Endodermal cell (in vitro differentiated cells): ENCODE results near the gene ASPSCR1. TPM values are rescaled to one million over a fixed set of nuclear protein-coding genes. Genes with fewer than 3 reads are reported as not detected.

Experiments used
- DNase-seq: peaks from one replicate; pipeline ENCODE4 v3.0.0-alpha.2; 2017
- H3K27ac ChIP-seq: 2 replicates; pipeline ENCODE4 v1.5.1; 2013; ENCODE audit warnings: mild to moderate bottlenecking, low read depth, low read length, moderate library complexity
- H3K27me3 ChIP-seq: 2 replicates; pipeline ENCODE4 v1.6.1; 2013; ENCODE audit warnings: mild to moderate bottlenecking, low read length, moderate library complexity; ENCODE audit not compliant: insufficient read depth, control insufficient read depth, poor library complexity, severe bottlenecking
- H3K36me3 ChIP-seq: 2 replicates; pipeline ENCODE4 v1.7.0; 2013; ENCODE audit warnings: mild to moderate bottlenecking, low read length, moderate library complexity; ENCODE audit not compliant: control insufficient read depth, insufficient read depth
- H3K4me1 ChIP-seq: one replicate; pipeline ENCODE4 v1.7.0; 2013; ENCODE audit warnings: low read length; ENCODE audit not compliant: control insufficient read depth, insufficient read depth
- H3K4me3 ChIP-seq: 2 replicates; pipeline ENCODE4 v1.5.1; 2013; ENCODE audit warnings: mild to moderate bottlenecking, low read length, moderate library complexity
- H3K9ac ChIP-seq: 2 replicates; pipeline ENCODE4 v1.6.1; 2013; ENCODE audit warnings: mild to moderate bottlenecking, low read length, moderate library complexity; ENCODE audit not compliant: poor library complexity, severe bottlenecking; ENCODE audit errors: extremely low read depth
- H3K9me3 ChIP-seq: 2 replicates; pipeline ENCODE4 v1.6.1; 2013; ENCODE audit warnings: mild to moderate bottlenecking, low read length, moderate library complexity; ENCODE audit not compliant: control insufficient read depth
- H3K27ac Mint-ChIP-seq: 2 replicates; pipeline ENCODE4 v1.8.0; 2020; ENCODE audit warnings: mixed read lengths
- H3K27me3 Mint-ChIP-seq: 2 replicates; pipeline ENCODE4 v1.8.0; 2021; ENCODE audit warnings: mild to moderate bottlenecking, mixed read lengths; ENCODE audit not compliant: insufficient read depth
- H3K36me3 Mint-ChIP-seq: 2 replicates; pipeline ENCODE4 v1.8.0; 2020; ENCODE audit warnings: low read depth, mixed read lengths
- H3K4me1 Mint-ChIP-seq: 2 replicates; pipeline ENCODE4 v1.8.0; 2020; ENCODE audit warnings: mixed read lengths
- H3K4me3 Mint-ChIP-seq: 2 replicates; pipeline ENCODE4 v1.8.0; 2020; ENCODE audit warnings: mild to moderate bottlenecking, moderate library complexity, mixed read lengths
- H3K9me3 Mint-ChIP-seq: 2 replicates; pipeline ENCODE4 v1.8.0; 2020; ENCODE audit warnings: mild to moderate bottlenecking, mixed read lengths
- WGBS, 2 experiments: methylation state at CpG; one replicate each; pipeline versions ENCODE4 v1.1.5 to v1.1.7; 2013; ENCODE audit warnings: missing lambda C conversion rate in 2 of 2, mixed read lengths in 1 of 2; ENCODE audit not compliant: insufficient coverage in 1 of 2, insufficient read length in 1 of 2; 5-methylcytosine and 5-hydroxymethylcytosine counted together
- total RNA-seq, 2 donors: library from RNA; stranded (reverse); fragmentation: NEBNext Ultra II Directional in 1 of 2; extraction: Animal tissue kit (Norgen Biotek cat#: 25700) in 1 of 2; gene quantifications; 2 replicates in 1 of 2; 3 replicates in 1 of 2; pipeline ENCODE4 v1.2.1, GENCODE V29; 2021
- TF ChIP-seq, protein P1 (sequence below): fragments of 200-600 bp; sonication (generic); conservative IDR thresholded peaks from 2 replicates; pipeline ENCODE4 v1.5.0; 2021; ENCODE audit warnings: antibody characterized with exemption, mild to moderate bottlenecking

Gene ASPSCR1
- total RNA-seq, 2 donors from 2014 or later, result 50.8 to 65.4 TPM

DNA sequence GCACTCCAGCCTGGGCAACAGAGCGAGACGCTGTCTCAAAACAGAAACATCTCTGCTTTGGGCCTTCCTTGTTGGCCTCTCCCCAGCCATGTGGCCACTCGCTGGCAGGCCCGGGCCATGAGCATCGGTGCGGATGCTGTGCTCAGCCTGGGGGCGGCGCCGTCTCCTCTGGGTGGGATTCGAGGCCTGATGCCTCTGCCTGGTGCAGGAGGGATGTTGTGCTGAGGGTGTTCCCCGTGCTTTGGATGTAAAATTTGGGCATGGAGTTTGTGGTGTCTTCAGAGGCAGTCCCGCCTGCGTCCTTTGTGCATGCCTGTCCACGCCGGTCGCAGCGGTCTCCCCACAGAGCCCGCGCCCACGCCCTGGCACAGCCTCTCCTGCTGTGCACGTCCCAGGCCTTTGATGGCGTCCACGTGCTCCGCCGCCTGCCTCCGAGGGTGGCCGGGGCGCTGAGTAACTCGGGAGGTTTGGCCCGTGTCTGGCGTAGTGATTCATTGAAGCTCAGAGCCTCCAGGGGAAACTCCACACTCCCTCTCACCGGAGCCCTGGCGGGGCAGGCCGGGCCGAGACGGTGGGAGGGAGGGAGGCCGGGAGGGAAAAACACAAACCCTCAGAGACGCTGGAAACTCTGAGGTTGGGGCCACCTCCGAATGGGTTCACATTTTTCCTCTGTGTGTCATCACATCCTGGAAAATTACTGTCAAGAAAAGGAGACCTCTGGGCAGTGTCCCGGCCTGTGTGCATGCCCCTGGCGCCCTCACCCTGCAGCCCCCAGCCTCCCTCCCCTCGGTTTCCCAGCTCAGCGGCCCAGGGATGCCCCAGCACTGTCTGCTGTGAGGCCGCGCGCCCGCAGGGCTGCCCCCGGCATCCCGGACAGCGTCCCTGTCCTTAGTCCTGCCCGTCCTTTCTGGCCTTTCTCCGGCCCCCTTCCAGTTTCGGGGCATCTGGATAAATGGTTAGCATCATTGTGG lies 26.3 kb downstream of the ASPSCR1 start:
- H3K27ac ChIP-seq, result peak overlapping the region; percentile 66
- no peaks in the 10 kb centered on the region for H3K36me3 ChIP-seq
- Mint-ChIP-seq H3K27ac (no peak overlapping the region), H3K36me3 (no peaks in the 10 kb centered on the region), H3K9me3 (no peaks in the 10 kb centered on the region), H3K27me3 (no peaks in the 10 kb centered on the region), H3K4me1 (no peaks in the 10 kb centered on the region), H3K4me3 (no peak overlapping the region)
- H3K9me3 ChIP-seq, result no peaks in the 10 kb centered on the region
- no peaks in the 10 kb centered on the region for H3K27me3 ChIP-seq
- 83 to 89% methylated on average over 28 to 53 of the region's 53 CpGs for WGBS, 2 experiments
- TF ChIP-seq, protein P1, sequence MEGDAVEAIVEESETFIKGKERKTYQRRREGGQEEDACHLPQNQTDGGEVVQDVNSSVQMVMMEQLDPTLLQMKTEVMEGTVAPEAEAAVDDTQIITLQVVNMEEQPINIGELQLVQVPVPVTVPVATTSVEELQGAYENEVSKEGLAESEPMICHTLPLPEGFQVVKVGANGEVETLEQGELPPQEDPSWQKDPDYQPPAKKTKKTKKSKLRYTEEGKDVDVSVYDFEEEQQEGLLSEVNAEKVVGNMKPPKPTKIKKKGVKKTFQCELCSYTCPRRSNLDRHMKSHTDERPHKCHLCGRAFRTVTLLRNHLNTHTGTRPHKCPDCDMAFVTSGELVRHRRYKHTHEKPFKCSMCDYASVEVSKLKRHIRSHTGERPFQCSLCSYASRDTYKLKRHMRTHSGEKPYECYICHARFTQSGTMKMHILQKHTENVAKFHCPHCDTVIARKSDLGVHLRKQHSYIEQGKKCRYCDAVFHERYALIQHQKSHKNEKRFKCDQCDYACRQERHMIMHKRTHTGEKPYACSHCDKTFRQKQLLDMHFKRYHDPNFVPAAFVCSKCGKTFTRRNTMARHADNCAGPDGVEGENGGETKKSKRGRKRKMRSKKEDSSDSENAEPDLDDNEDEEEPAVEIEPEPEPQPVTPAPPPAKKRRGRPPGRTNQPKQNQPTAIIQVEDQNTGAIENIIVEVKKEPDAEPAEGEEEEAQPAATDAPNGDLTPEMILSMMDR, result no peak
- H3K9ac ChIP-seq, result no peak overlapping the region
- H3K4me3 ChIP-seq, result no peak overlapping the region
- peak; percentile 80 for DNase-seq
- H3K4me1 ChIP-seq, result no peaks in the 10 kb centered on the region

DNA sequence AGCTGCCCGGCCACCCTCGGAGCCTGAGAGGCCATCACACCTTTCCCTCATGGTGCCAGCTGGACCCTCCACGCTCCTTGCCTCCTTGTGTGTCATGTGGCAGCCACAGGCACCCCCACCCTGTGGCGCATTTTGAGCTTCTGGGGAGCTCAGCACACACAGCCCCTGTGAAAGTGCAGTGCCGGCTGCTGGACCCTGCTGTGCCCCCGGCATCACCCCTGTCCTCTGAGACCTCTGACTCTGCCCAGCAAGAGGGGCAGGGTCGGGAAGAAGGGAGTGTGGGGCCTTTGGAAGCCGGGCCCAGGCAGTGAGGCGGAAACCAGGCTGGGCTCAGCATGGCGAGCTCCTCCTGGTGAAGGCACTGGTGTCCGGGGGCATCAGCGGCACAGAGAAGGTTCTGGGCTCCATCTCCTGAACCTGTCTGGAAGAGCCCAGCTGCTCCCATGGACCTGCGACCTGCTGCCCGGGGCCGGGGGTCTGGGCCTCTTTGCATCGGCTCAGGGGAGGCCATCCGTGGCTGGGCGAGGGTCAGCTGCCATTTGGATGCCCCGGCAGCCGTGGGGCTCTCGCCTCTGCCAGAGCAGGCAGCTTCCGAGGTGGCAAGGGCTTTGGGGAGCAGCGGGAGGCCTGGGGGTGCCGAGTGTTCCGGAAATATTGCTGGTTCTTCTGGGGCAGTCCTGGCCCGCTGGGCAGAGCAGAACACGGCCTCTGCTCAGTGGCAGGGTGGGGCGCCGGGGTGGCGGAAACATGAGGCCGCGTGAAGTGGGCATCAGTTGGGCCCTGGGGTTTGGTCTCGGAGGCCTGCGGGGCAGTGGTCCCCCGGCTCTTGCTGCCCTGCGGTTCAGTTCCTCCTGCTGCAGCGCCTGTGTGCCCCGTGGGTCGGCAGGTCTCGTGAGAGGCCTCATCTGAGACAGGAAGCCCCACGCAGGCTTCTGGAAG lies 27.4 kb downstream of the ASPSCR1 start:
- no peaks in the 10 kb centered on the region for H3K27me3 Mint-ChIP-seq
- no peak overlapping the region for H3K4me3 Mint-ChIP-seq
- Histone ChIP-seq H3K4me1 (no peaks in the 10 kb centered on the region), H3K9ac (no peak overlapping the region), H3K9me3 (no peaks in the 10 kb centered on the region), H3K27me3 (no peaks in the 10 kb centered on the region), H3K36me3 (no peaks in the 10 kb centered on the region), H3K4me3 (no peak overlapping the region), H3K27ac (no peak overlapping the region)
- H3K36me3 Mint-ChIP-seq, result no peaks in the 10 kb centered on the region
- H3K4me1 Mint-ChIP-seq, result no peaks in the 10 kb centered on the region
- WGBS, 2 experiments, result 94 to 97% methylated on average over 27 to 41 of the region's 41 CpGs
- H3K27ac Mint-ChIP-seq, result no peak overlapping the region
- H3K9me3 Mint-ChIP-seq, result no peaks in the 10 kb centered on the region
- DNase-seq, result no peak
- TF ChIP-seq, protein P1, result no peak

DNA sequence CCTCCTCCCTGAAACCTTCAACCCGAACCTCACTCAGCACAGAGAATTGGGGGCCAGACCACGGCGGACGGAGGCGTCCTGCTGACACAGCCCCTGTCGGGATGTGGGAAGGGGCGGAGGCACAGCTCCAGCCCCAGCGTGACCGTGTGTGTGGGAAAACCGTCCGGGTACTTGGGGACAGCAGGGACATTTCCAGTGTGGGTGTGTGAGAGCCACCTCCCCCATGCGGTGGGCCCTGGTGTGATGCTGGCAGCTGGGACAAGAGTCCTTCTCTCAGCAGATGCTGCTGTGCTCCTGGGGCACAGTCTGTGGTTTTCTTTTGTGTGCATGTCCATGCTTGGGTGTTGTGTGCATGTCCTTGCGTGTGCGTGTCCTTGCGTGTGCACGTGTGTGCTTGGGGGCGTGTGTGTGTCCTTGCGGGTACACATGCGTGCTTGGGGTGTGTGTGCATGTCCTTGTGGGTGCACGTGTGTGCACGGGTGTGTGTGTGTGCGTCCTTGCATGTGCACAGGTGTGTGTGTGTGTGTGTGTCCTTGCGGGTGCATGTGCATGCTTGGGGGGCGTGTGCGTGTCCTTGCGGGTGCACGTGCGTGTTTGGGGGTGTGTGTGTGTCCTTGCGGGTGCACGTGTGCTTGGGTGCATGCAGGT lies 28.4 kb downstream of the ASPSCR1 start:
- no peaks in the 10 kb centered on the region for H3K4me1 Mint-ChIP-seq
- no peak overlapping the region for H3K9ac ChIP-seq

More for the DNA sequence above, 28.4 kb downstream of the ASPSCR1 start:
- no peak for DNase-seq
- Histone ChIP-seq H3K4me1 (no peaks in the 10 kb centered on the region), H3K4me3 (no peak overlapping the region), H3K27me3 (no peaks in the 10 kb centered on the region), H3K27ac (no peak overlapping the region), H3K9me3 (no peaks in the 10 kb centered on the region), H3K36me3 (no peaks in the 10 kb centered on the region)
- Mint-ChIP-seq H3K27me3 (no peaks in the 10 kb centered on the region), H3K36me3 (no peaks in the 10 kb centered on the region), H3K4me3 (no peak overlapping the region), H3K27ac (no peak overlapping the region), H3K9me3 (no peaks in the 10 kb centered on the region)
- TF ChIP-seq, protein P1, result no peak
- WGBS, 2 experiments, result 89 to 94% methylated on average over 15 to 30 of the region's 30 CpGs
